T-cell (primary cell): ENCODE data around the gene SELL. TPM values are rescaled to one million over a fixed set of nuclear protein-coding genes. Genes with fewer than 3 reads are reported as not detected.

ENCODE experiments used
- ATAC-seq, 4 experiments: fragments of 200-7000 bp in 3 of 4; fragments of 150-1000 bp in 1 of 4; cut with Tn5 transposase; replicated peaks in 1 of 4; 1 replicate in 3 of 4; 2 replicates in 1 of 4; pipeline ENCODE4 v1.10.0; 2021; ENCODE audit warnings: moderate library complexity in 3 of 4, mild to moderate bottlenecking in 2 of 4, moderate number of reproducible peaks in 1 of 4
- CTCF ChIA-PET, 2 donors: fragments of 300-600 bp; sonication (Branson Sonifier 250); formaldehyde crosslinking; loops; one replicate each; lab custom pipeline; 2022; ENCODE audit warnings: antibody characterized with exemption in 2 of 2; lab: Charles Lee
- POLR2A ChIA-PET, 2 donors: fragments of 300-600 bp; sonication (Branson Sonifier 250); formaldehyde crosslinking; loops; one replicate each; lab custom pipeline; 2022; ENCODE audit warnings: antibody characterized with exemption in 2 of 2; lab: Charles Lee
- DNase-seq, 35 experiments: peaks; one replicate each; pipeline versions ENCODE4 v3.0.0 to v3.0.0-alpha.2; 2013 to 2023
- H3K27ac ChIP-seq: one replicate; pipeline ENCODE4 v1.5.1; 2013; ENCODE audit warnings: low read length
- H3K27me3 ChIP-seq, 2 experiments: replicated peaks in 1 of 2; 1 replicate in 1 of 2; 2 replicates in 1 of 2; pipeline versions ENCODE4 v1.6.1 to v1.7.0; 2013; ENCODE audit warnings: low read length in 1 of 2, mixed read lengths in 1 of 2; ENCODE audit not compliant: control insufficient read depth in 2 of 2, insufficient read depth in 2 of 2; ENCODE audit errors: extremely low read depth in 1 of 2
- H3K36me3 ChIP-seq, 2 donors: 1 replicate in 1 of 2; 2 replicates in 1 of 2; pipeline versions ENCODE4 v1.6.1 to v1.7.0; 2013; ENCODE audit warnings: low read length in 1 of 2; ENCODE audit not compliant: control insufficient read depth in 2 of 2, insufficient read depth in 1 of 2; ENCODE audit errors: extremely low read depth in 1 of 2
- H3K4me1 ChIP-seq, 2 experiments: 1 replicate in 1 of 2; 2 replicates in 1 of 2; pipeline versions ENCODE4 v1.6.1 to v1.7.0; 2013; ENCODE audit warnings: low read length in 2 of 2, mixed read lengths in 1 of 2; ENCODE audit not compliant: insufficient read depth in 2 of 2, control insufficient read depth in 1 of 2; ENCODE audit errors: extremely low read depth in 1 of 2
- H3K4me3 ChIP-seq, 2 donors: 1 replicate in 1 of 2; 2 replicates in 1 of 2; pipeline versions ENCODE4 v1.5.1 to v1.7.0; 2013; ENCODE audit warnings: mild to moderate bottlenecking in 2 of 2, low read length in 1 of 2, moderate library complexity in 1 of 2; ENCODE audit not compliant: control insufficient read depth in 1 of 2; ENCODE audit errors: extremely low read depth in 1 of 2
- H3K9me3 ChIP-seq: 2 replicates; pipeline ENCODE4 v1.7.0; 2013
- H3K27ac Mint-ChIP-seq, 2 donors: one replicate each; pipeline ENCODE4 v1.8.0; 2020 to 2021; ENCODE audit warnings: mild to moderate bottlenecking in 2 of 2, mixed read lengths in 2 of 2
- H3K27me3 Mint-ChIP-seq, 2 donors: one replicate each; pipeline ENCODE4 v1.8.0; 2021 to 2022; ENCODE audit warnings: mixed read lengths in 2 of 2
- H3K36me3 Mint-ChIP-seq: one replicate; pipeline ENCODE4 v1.8.0; 2021; ENCODE audit warnings: mixed read lengths
- H3K4me1 Mint-ChIP-seq, 3 donors: one replicate each; pipeline ENCODE4 v1.8.0; 2020 to 2022; ENCODE audit warnings: mixed read lengths in 3 of 3, mild to moderate bottlenecking in 1 of 3
- H3K4me3 Mint-ChIP-seq, 3 donors: one replicate each; pipeline ENCODE4 v1.8.0; 2020 to 2022; ENCODE audit warnings: mild to moderate bottlenecking in 3 of 3, mixed read lengths in 3 of 3, moderate library complexity in 3 of 3
- H3K9me3 Mint-ChIP-seq, 3 donors: one replicate each; pipeline ENCODE4 v1.8.0; 2020 to 2022; ENCODE audit warnings: mixed read lengths in 3 of 3
- WGBS: methylation state at CpG from one replicate; pipeline ENCODE4 v1.1.5; 2013; ENCODE audit warnings: missing lambda C conversion rate; ENCODE audit not compliant: insufficient coverage; 5-methylcytosine and 5-hydroxymethylcytosine counted together
- total RNA-seq, 35 experiments: library from RNA in 6 of 35; stranded (reverse) in 6 of 35; fragments of 120-200 nt in 1 of 35; gene quantifications; one replicate each; pipeline versions ENCODE4 v1.2.1 to v1.2.4 and lab custom pipeline; 2013 to 2026

The SELL gene
- total RNA-seq, 5 donors from 2014 or later (not counting 1 experiment from before 2014, with no cell fraction given) = 305 to 461 (median 336) TPM

DNA sequence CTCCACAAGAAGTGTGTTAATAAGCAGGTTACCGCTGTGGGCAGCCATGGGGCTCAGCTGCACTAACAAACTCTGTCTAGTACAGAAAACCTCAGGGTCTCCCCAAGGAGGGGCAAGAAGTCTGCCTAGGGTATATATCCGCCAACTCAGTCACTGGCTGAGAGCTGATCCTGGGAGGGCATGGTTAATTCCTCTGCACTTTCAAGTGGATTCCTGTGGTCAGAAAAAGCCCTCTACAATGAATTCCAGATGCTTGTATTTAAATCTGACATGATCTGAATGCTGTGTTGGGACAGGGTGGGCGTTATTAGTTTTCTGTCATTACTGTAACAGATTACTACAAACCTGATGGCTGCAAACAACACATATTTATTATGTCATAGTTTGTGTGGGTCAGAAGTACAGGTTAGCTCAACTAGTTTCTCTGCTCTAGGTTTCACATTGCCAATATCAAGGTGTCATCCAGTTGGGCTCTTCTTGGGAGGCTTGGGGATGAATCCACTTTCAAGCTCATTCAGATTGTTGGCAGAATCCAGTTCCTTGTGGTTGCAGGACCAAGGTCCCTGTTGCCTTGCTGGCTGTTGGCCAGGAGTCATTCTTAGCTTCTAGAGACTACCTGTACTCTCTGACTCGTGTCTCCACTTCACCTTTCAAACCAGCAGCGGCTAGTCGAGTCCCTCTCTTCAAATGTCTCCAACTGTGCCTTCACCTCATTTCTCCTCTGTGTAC, 30.4 kb upstream of the SELL start:
- Histone ChIP-seq H3K4me1 (no peaks in the 10 kb centered on the region), H3K9me3 (no peaks in the 10 kb centered on the region), H3K36me3 (no peaks in the 10 kb centered on the region), H3K4me3 (no peak overlapping the region), H3K27me3 (peaks cover 0 to 1% of the 10 kb centered on the region in 2 experiments), H3K27ac (no peak overlapping the region)
- DNase-seq (no peak), ATAC-seq (no peak)
- peaks cover 1 to 9% of the 10 kb centered on the region in 2 donors for H3K27me3 Mint-ChIP-seq
- H3K27ac Mint-ChIP-seq = no peak overlapping the region
- CTCF ChIA-PET = no interaction called here
- WGBS = 85% methylated on average over 3 of the region's 6 CpGs
- peaks cover 0 to 5% (median 0%) of the 10 kb centered on the region in 3 donors for H3K9me3 Mint-ChIP-seq
- no peak overlapping the region for H3K4me3 Mint-ChIP-seq
- no peaks in the 10 kb centered on the region for H3K4me1 Mint-ChIP-seq
- H3K36me3 Mint-ChIP-seq = no peaks in the 10 kb centered on the region
- POLR2A ChIA-PET = no interaction called here

GRCh38 chr1:169739980-169740379, 28.6 kb upstream of the SELL start:
- 89% methylated on average over 3 of the region's 5 CpGs for WGBS
- H3K4me3 ChIP-seq = no peak overlapping the region
- H3K27ac ChIP-seq = no peak overlapping the region
- peaks cover 0 to 5% (median 0%) of the 10 kb centered on the region in 3 donors for H3K9me3 Mint-ChIP-seq
- no peaks in the 10 kb centered on the region for H3K36me3 Mint-ChIP-seq
- H3K4me1 Mint-ChIP-seq = no peaks in the 10 kb centered on the region
- no peak overlapping the region for H3K27ac Mint-ChIP-seq
- peaks cover 9 to 12% of the 10 kb centered on the region in 2 donors for H3K27me3 Mint-ChIP-seq
- ATAC-seq (no peak), DNase-seq (no peak)
- H3K36me3 ChIP-seq = no peaks in the 10 kb centered on the region
- POLR2A ChIA-PET = no interaction called here
- CTCF ChIA-PET = no interaction called here
- peaks cover 0 to 3% of the 10 kb centered on the region in 2 experiments for H3K27me3 ChIP-seq
- no peaks in the 10 kb centered on the region for H3K4me1 ChIP-seq
- no peaks in the 10 kb centered on the region for H3K9me3 ChIP-seq
- H3K4me3 Mint-ChIP-seq = no peak overlapping the region

DNA sequence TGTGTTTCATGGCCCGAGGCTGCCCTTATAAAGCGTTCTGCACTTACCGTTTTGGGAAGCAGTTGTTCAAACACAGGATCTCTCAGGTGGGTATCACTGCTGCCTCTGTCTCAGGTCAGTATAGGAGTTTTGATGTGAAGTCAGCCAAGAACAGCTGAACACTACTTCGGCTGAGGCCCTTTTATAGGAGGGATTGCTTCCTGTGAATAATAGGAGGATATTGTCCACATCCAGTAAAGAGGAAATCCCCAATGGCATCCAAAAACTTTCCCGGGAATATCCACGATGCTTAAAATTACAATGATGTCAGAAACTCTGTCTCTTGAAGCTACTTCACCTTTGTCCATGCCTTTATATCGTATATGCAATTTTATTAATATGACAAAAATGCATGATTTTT, 22.5 kb upstream of the SELL start, which contains the start of gene SELE:
TSS of gene SELE (minus strand) at position 156 of the 400 bp plus-strand sequence. CDS start 467 bp downstream, outside the sequence.
- ChIA-PET CTCF (no interaction called here), POLR2A (no interaction called here)
- peaks cover 11 to 24% of the 10 kb centered on the region in 2 donors for H3K27me3 Mint-ChIP-seq
- Histone ChIP-seq H3K27me3 (peaks cover 0 to 5% of the 10 kb centered on the region in 2 experiments), H3K36me3 (no peaks in the 10 kb centered on the region), H3K4me1 (no peaks in the 10 kb centered on the region), H3K27ac (no peak within 1 kb of the TSS), H3K4me3 (no peak within 1 kb of the TSS), H3K9me3 (no peaks in the 10 kb centered on the region)
- 100% methylated on average over 1 of the region's 7 CpGs for WGBS
- no peaks in the 10 kb centered on the region for H3K9me3 Mint-ChIP-seq
- no peaks in the 10 kb centered on the region for H3K36me3 Mint-ChIP-seq
- H3K4me3 Mint-ChIP-seq = no peak within 1 kb of the TSS
- H3K27ac Mint-ChIP-seq = no peak within 1 kb of the TSS
- DNase-seq (no peak), ATAC-seq (no peak)
- no peaks in the 10 kb centered on the region for H3K4me1 Mint-ChIP-seq

GRCh38 chr1:169731446-169731845, 20.0 kb upstream of the SELL start:
- H3K4me3 Mint-ChIP-seq = no peak overlapping the region
- Histone ChIP-seq H3K36me3 (no peaks in the 10 kb centered on the region), H3K9me3 (no peaks in the 10 kb centered on the region), H3K27me3 (peaks cover 0 to 7% of the 10 kb centered on the region in 2 experiments), H3K4me3 (no peak overlapping the region), H3K4me1 (no peaks in the 10 kb centered on the region), H3K27ac (no peak overlapping the region)
- WGBS = 60% methylated on average over 3 of the region's 4 CpGs
- H3K36me3 Mint-ChIP-seq = no peaks in the 10 kb centered on the region
- ATAC-seq = no peak
- H3K9me3 Mint-ChIP-seq = no peaks in the 10 kb centered on the region
- POLR2A ChIA-PET = no interaction called here
- H3K27ac Mint-ChIP-seq = no peak overlapping the region
- DNase-seq = no peak
- H3K4me1 Mint-ChIP-seq = no peaks in the 10 kb centered on the region
- H3K27me3 Mint-ChIP-seq = peaks cover 8 to 23% of the 10 kb centered on the region in 2 donors
- CTCF ChIA-PET = no interaction called here

- H3K9me3 Mint-ChIP-seq = no peaks in the 10 kb centered on the region
- H3K4me1 ChIP-seq = no peaks in the 10 kb centered on the region
- peaks cover 0 to 7% of the 10 kb centered on the region in 2 experiments for H3K27me3 ChIP-seq
- peaks cover 8 to 19% of the 10 kb centered on the region in 2 donors for H3K27me3 Mint-ChIP-seq
- DNase-seq = no peak
- no peak for ATAC-seq
- no peaks in the 10 kb centered on the region for H3K36me3 Mint-ChIP-seq
- no peaks in the 10 kb centered on the region for H3K4me1 Mint-ChIP-seq
- no peak overlapping the region for H3K27ac ChIP-seq
- H3K4me3 ChIP-seq = no peak overlapping the region
- H3K36me3 ChIP-seq = no peaks in the 10 kb centered on the region
- ChIA-PET CTCF (interaction anchor here in 1 of 2 donors (0.5 to 0.7 kb wide), 2 partner anchors 182 to 1627 kb away, joined by 3 read pairs; no protein-coding TSS in a partner anchor), POLR2A (no interaction called here)
- no peak overlapping the region for H3K4me3 Mint-ChIP-seq
- no peak overlapping the region for H3K27ac Mint-ChIP-seq
- no peaks in the 10 kb centered on the region for H3K9me3 ChIP-seq
Observed at GRCh38 chr1:169729991-169730390, 18.6 kb upstream of the SELL start.

GRCh38 chr1:169727307-169727706, 15.9 kb upstream of the SELL start:
- WGBS = 86% methylated on average over 5 of the region's 6 CpGs
- CTCF ChIA-PET = no interaction called here
- H3K9me3 Mint-ChIP-seq = no peaks in the 10 kb centered on the region
- H3K4me3 ChIP-seq = no peak overlapping the region
- H3K27me3 ChIP-seq = peaks cover 0 to 7% of the 10 kb centered on the region in 2 experiments
- H3K27ac ChIP-seq = no peak overlapping the region
- no peaks in the 10 kb centered on the region for H3K36me3 ChIP-seq
- H3K4me3 Mint-ChIP-seq = no peak overlapping the region
- POLR2A ChIA-PET = interaction anchor here in 1 of 2 donors (0.5 kb wide), 1 partner anchor 178 kb away, joined by 3 read pairs; no protein-coding TSS in a partner anchor
- ATAC-seq (no peak), DNase-seq (no peak)
- no peaks in the 10 kb centered on the region for H3K9me3 ChIP-seq
- no peaks in the 10 kb centered on the region for H3K36me3 Mint-ChIP-seq
- H3K27me3 Mint-ChIP-seq = peaks cover 6 to 12% of the 10 kb centered on the region in 2 donors
- no peak overlapping the region for H3K27ac Mint-ChIP-seq
- H3K4me1 ChIP-seq = no peaks in the 10 kb centered on the region
- H3K4me1 Mint-ChIP-seq = no peaks in the 10 kb centered on the region
